MCF 10A (cell line): ENCODE results near the gene NDUFS3. TPM values are rescaled to one million over a fixed set of nuclear protein-coding genes. Genes with fewer than 3 reads are reported as not detected.

Source experiments
- BruUV-seq: library from RNA; stranded (reverse); fragments of 400-500 nt; replicated peaks from 2 replicates; lab custom pipeline; 2021; lab: Mats Ljungman, UMichigan
- CTCF ChIA-PET: fragments of 300-600 bp; sonication (Branson Sonifier 250); formaldehyde crosslinking; extraction: SDS; loops from one replicate; lab custom pipeline; 2021; ENCODE audit warnings: antibody characterized with exemption, inconsistent platforms; lab: Yijun Ruan, JAX
- POLR2A ChIA-PET: fragments of 300-600, 350-650 bp; sonication (Branson Sonifier 250); formaldehyde crosslinking; extraction: SDS; loops from one replicate; lab custom pipeline; 2020; ENCODE audit warnings: antibody characterized with exemption, inconsistent platforms; lab: Yijun Ruan, JAX
- DNase-seq: peaks from one replicate; pipeline ENCODE4 v3.0.0-alpha.2; 2018; ENCODE audit not compliant: unreplicated experiment
- H3K27ac Mint-ChIP-seq: one replicate; pipeline ENCODE4 v1.8.0; 2022; ENCODE audit warnings: mild to moderate bottlenecking, low read depth, mixed read lengths; ENCODE audit not compliant: unreplicated experiment
- H3K27me3 Mint-ChIP-seq: one replicate; pipeline ENCODE4 v1.8.0; 2022; ENCODE audit warnings: mixed read lengths; ENCODE audit not compliant: insufficient read depth, unreplicated experiment
- H3K36me3 Mint-ChIP-seq: one replicate; pipeline ENCODE4 v1.8.0; 2022; ENCODE audit warnings: mild to moderate bottlenecking, moderate library complexity, mixed read lengths; ENCODE audit not compliant: insufficient read depth, unreplicated experiment
- H3K4me1 Mint-ChIP-seq: one replicate; pipeline ENCODE4 v1.8.0; 2022; ENCODE audit warnings: mixed read lengths; ENCODE audit not compliant: insufficient read depth, unreplicated experiment
- H3K4me3 Mint-ChIP-seq: one replicate; pipeline ENCODE4 v1.8.0; 2022; ENCODE audit warnings: mild to moderate bottlenecking, moderate library complexity, mixed read lengths; ENCODE audit not compliant: unreplicated experiment
- H3K9me3 Mint-ChIP-seq: one replicate; pipeline ENCODE4 v1.8.0; 2022; ENCODE audit warnings: mixed read lengths; ENCODE audit not compliant: unreplicated experiment
- intact Hi-C: fragments of 100-400 bp; cut with micrococcal nuclease; formaldehyde crosslinking; loops from 2 replicates; pipeline ENCODE4 v1.14.1; 2022
- total RNA-seq: library from RNA; stranded (reverse); gene quantifications from 2 replicates; pipeline ENCODE4 v1.2.3, GENCODE V29; 2022
- TF ChIP-seq, protein P1 (sequence below): fragments of 200-600 bp; IDR thresholded peaks from one replicate; pipeline ENCODE4 v1.8.0; 2022; ENCODE audit warnings: antibody characterized with exemption, mild to moderate bottlenecking; ENCODE audit not compliant: unreplicated experiment

The NDUFS3 gene
- total RNA-seq, 1 experiment from 2014 or later: 120 TPM

DNA sequence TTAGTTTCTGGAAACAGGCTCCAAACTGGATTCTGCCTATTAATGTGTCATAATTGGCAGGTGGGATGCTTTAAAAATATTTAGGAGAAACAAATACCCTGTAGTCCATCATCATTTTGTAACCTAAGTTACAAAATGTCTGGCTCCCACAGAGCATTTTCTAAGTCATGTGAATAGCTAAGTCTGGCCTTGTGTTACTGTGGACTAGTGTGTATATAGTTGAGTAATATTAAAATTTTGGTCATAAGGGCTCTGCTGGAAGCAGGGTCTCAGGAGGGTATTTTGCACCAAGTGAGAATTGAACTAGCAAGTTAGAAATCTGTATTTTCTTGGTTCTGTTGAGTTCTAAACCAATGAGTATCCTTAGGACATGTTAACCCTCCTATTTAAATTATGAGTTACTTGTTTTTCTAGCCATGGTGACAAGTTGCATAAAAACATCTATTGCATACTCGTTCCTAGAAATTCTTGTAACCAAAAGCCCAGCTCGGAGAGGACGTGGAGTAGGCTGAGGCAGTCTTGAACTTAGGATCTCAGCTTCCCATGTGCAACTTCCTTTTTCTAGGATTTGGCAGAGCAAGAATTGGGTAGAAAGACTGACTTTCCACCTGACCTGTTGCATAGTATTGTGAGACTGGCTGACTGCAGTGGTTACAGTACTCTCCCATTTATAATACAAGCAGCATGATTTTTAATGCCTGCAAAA is 8.1 kb upstream of the NDUFS3 start:
- Mint-ChIP-seq H3K4me1 (peaks cover 15% of the 10 kb centered on the region), H3K27ac (no peak overlapping the region), H3K9me3 (no peaks in the 10 kb centered on the region), H3K36me3 (peaks cover 27% of the 10 kb centered on the region), H3K4me3 (no peak overlapping the region), H3K27me3 (no peaks in the 10 kb centered on the region)
- ChIA-PET POLR2A (interaction anchor here (0.9 to 3.2 kb wide), 2 partner anchors 15 to 18 kb away, joined by 3 to 8 read pairs; partner anchors contain the start of gene CELF1), CTCF (no interaction called here)
- no peak for DNase-seq
- intact Hi-C loops: no loop called here
- TF ChIP-seq, protein P1, sequence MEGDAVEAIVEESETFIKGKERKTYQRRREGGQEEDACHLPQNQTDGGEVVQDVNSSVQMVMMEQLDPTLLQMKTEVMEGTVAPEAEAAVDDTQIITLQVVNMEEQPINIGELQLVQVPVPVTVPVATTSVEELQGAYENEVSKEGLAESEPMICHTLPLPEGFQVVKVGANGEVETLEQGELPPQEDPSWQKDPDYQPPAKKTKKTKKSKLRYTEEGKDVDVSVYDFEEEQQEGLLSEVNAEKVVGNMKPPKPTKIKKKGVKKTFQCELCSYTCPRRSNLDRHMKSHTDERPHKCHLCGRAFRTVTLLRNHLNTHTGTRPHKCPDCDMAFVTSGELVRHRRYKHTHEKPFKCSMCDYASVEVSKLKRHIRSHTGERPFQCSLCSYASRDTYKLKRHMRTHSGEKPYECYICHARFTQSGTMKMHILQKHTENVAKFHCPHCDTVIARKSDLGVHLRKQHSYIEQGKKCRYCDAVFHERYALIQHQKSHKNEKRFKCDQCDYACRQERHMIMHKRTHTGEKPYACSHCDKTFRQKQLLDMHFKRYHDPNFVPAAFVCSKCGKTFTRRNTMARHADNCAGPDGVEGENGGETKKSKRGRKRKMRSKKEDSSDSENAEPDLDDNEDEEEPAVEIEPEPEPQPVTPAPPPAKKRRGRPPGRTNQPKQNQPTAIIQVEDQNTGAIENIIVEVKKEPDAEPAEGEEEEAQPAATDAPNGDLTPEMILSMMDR: no peak
- no TSS peak for BruUV-seq

DNA sequence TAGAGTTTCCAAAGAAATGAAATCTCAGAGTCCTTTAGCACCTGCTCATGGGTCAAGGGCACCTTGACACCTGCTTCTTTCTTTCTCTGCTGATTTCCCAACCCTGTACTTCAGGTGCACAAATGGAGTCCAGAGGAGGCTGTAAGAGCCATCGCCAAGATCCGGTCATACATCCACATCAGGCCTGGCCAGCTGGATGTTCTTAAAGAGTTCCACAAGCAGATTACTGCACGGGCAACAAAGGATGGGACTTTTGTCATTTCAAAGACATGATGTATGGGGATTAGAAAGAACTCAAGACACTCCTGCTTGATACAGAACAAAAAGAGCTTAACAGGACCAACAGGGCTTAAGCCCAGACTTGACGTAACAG is 7.5 kb upstream of the NDUFS3 start:
- Mint-ChIP-seq H3K9me3 (no peaks in the 10 kb centered on the region), H3K36me3 (peaks cover 30% of the 10 kb centered on the region), H3K27me3 (no peaks in the 10 kb centered on the region), H3K4me3 (no peak overlapping the region), H3K27ac (no peak overlapping the region), H3K4me1 (peaks cover 15% of the 10 kb centered on the region)
- intact Hi-C loops: no loop called here
- TF ChIP-seq, protein P1: no peak
- POLR2A ChIA-PET: interaction anchor here (3.2 kb wide), 1 partner anchor 18 kb away, joined by 8 read pairs; the partner anchor contains the start of gene CELF1
- CTCF ChIA-PET: no interaction called here
- no peak for DNase-seq
- BruUV-seq: no TSS peak

DNA sequence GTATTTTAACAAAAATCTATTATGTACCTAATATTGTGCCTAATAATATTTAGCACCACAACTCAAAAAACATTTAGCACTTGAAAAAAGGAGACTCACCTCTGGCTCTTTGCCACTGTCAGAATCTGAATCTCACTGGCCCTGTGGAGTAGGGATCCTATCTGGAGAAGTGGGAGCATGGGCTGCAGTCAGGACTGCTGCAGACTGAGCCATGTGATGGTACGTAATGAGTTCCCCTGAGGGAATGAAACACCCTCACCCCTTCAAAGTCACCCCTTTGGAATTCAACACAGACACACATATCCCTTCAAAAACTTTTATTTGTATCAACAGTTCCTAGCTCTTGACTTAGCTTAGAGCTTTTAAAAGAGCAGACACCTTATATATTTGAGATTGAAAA is 7.0 kb upstream of the NDUFS3 start:
- Mint-ChIP-seq H3K9me3 (no peaks in the 10 kb centered on the region), H3K36me3 (peaks cover 36% of the 10 kb centered on the region), H3K4me3 (no peak overlapping the region), H3K4me1 (peaks cover 15% of the 10 kb centered on the region), H3K27ac (no peak overlapping the region), H3K27me3 (no peaks in the 10 kb centered on the region)
- POLR2A ChIA-PET: interaction anchor here (3.2 kb wide), 1 partner anchor 19 kb away, joined by 8 read pairs; the partner anchor contains the start of gene CELF1
- BruUV-seq: no TSS peak
- TF ChIP-seq, protein P1: no peak
- intact Hi-C loops: no loop called here
- CTCF ChIA-PET: interaction anchor here (0.5 kb wide), 1 partner anchor 73 kb away, joined by 3 read pairs; no protein-coding TSS in a partner anchor
- DNase-seq: no peak

DNA sequence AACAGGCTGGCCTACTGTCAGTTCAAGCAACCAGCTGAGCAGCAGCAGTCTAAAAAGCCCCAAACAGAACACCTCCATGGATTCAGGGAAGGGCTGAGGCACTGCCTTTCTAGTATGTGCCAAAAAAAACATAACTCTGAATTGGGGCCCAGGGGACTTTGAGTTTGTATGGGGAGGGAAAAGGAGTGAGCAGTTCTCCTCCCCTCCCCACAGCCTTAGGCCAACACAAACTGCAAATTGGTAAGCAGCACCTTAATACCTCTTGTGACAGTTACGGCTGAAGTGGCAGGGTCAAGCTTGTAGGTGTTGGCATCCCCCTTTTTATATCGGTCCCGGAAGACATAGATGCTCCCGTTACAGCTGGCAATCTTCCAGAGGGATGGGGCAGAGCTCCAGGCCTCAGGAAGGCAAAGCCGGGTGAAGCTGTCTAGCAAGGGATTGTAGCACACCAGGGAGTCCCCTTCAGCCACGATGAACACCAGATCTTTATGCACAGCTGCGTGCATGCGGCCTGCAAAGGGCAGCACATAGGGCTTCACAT is 6.1 kb upstream of the NDUFS3 start:
- intact Hi-C loops: no loop called here
- H3K9me3 Mint-ChIP-seq: no peaks in the 10 kb centered on the region
- DNase-seq: no peak
- no TSS peak for BruUV-seq
- TF ChIP-seq, protein P1: no peak
- no peaks in the 10 kb centered on the region for H3K27me3 Mint-ChIP-seq
- ChIA-PET CTCF (interaction anchor here (0.5 kb wide), 1 partner anchor 74 kb away, joined by 3 read pairs; no protein-coding TSS in a partner anchor), POLR2A (interaction anchor here (3.2 kb wide), 1 partner anchor 20 kb away, joined by 8 read pairs; the partner anchor contains the start of gene CELF1)
- peaks cover 17% of the 10 kb centered on the region for H3K4me1 Mint-ChIP-seq
- H3K36me3 Mint-ChIP-seq: peaks cover 43% of the 10 kb centered on the region
- H3K4me3 Mint-ChIP-seq: no peak overlapping the region
- H3K27ac Mint-ChIP-seq: peak overlapping the region; percentile 7
